Trophoblast cell (in vitro differentiated cells and primary cell): Measurements from ENCODE around the gene MORN5.

ENCODE experiments used
- DNase-seq, 2 donors: peaks; one replicate each; pipeline ENCODE4 v3.0.0-alpha.2; 2016
- H2AFZ ChIP-seq: 2 replicates; pipeline ENCODE4 v1.6.1; 2013; ENCODE audit warnings: low read length, moderate library complexity, mild to moderate bottlenecking; ENCODE audit not compliant: insufficient read depth, poor library complexity
- H2AK5ac ChIP-seq: 2 replicates; pipeline ENCODE4 v1.6.1; 2013; ENCODE audit warnings: mild to moderate bottlenecking, low read length
- H2BK120ac ChIP-seq: 2 replicates; pipeline ENCODE4 v1.6.1; 2013; ENCODE audit warnings: low read length, mild to moderate bottlenecking, moderate library complexity; ENCODE audit not compliant: insufficient read depth, poor library complexity
- H2BK12ac ChIP-seq: 2 replicates; pipeline ENCODE4 v1.6.1; 2013; ENCODE audit warnings: mild to moderate bottlenecking, low read length, moderate library complexity
- H2BK5ac ChIP-seq: 2 replicates; pipeline ENCODE4 v1.6.1; 2013; ENCODE audit warnings: low read length, low read depth, moderate library complexity, mild to moderate bottlenecking; ENCODE audit not compliant: poor library complexity
- H3K14ac ChIP-seq: 2 replicates; pipeline ENCODE4 v1.6.1; 2013; ENCODE audit warnings: mild to moderate bottlenecking, low read length
- H3K18ac ChIP-seq: 2 replicates; pipeline ENCODE4 v1.6.1; 2013; ENCODE audit warnings: mild to moderate bottlenecking, low read length
- H3K23ac ChIP-seq: 2 replicates; pipeline ENCODE4 v1.6.1; 2013; ENCODE audit warnings: low read length
- H3K27ac ChIP-seq: 2 replicates; pipeline ENCODE4 v1.5.1; 2013; ENCODE audit warnings: low read depth, mild to moderate bottlenecking, inconsistent platforms, low read length, moderate library complexity
- H3K27me3 ChIP-seq: 2 replicates; pipeline ENCODE4 v1.6.1; 2013; ENCODE audit warnings: inconsistent platforms, mild to moderate bottlenecking, low read length, moderate library complexity; ENCODE audit not compliant: insufficient read depth
- H3K36me3 ChIP-seq, 2 experiments: 1 replicate in 1 of 2; 2 replicates in 1 of 2; pipeline ENCODE4 v1.6.1; 2013; ENCODE audit warnings: low read length in 2 of 2, mild to moderate bottlenecking in 2 of 2, moderate library complexity in 1 of 2; ENCODE audit not compliant: insufficient read depth in 2 of 2, control insufficient read depth in 1 of 2
- H3K4ac ChIP-seq: 2 replicates; pipeline ENCODE4 v1.6.1; 2013; ENCODE audit warnings: low read depth, mild to moderate bottlenecking, low read length, moderate library complexity
- H3K4me1 ChIP-seq, 2 experiments: 1 replicate in 1 of 2; 2 replicates in 1 of 2; pipeline ENCODE4 v1.6.1; 2013; ENCODE audit warnings: low read length in 2 of 2, mild to moderate bottlenecking in 2 of 2, moderate library complexity in 1 of 2; ENCODE audit not compliant: insufficient read depth in 2 of 2, control insufficient read depth in 1 of 2
- H3K4me2 ChIP-seq: 2 replicates; pipeline ENCODE4 v1.6.1; 2013; ENCODE audit warnings: inconsistent platforms, mild to moderate bottlenecking, low read length, moderate library complexity
- H3K4me3 ChIP-seq: 2 replicates; pipeline ENCODE4 v1.5.1; 2013; ENCODE audit warnings: mild to moderate bottlenecking, low read depth, low read length, inconsistent platforms
- H3K79me1 ChIP-seq: one replicate; pipeline ENCODE4 v1.6.1; 2013; ENCODE audit warnings: low read length
- H3K79me2 ChIP-seq: 2 replicates; pipeline ENCODE4 v1.6.1; 2013; ENCODE audit warnings: low read length, mild to moderate bottlenecking; ENCODE audit not compliant: control insufficient read depth, insufficient read depth, poor library complexity
- H3K9ac ChIP-seq: 2 replicates; pipeline ENCODE4 v1.6.1; 2013; ENCODE audit warnings: mild to moderate bottlenecking, low read length
- H3K9me3 ChIP-seq: 2 replicates; pipeline ENCODE4 v1.6.1; 2013; ENCODE audit warnings: low read depth, mild to moderate bottlenecking, control low read depth, inconsistent platforms, low read length; ENCODE audit not compliant: insufficient read depth
- H4K12ac ChIP-seq: 2 replicates; pipeline ENCODE4 v1.6.1; 2013; ENCODE audit warnings: low read depth, mild to moderate bottlenecking, low read length, moderate library complexity
- H4K8ac ChIP-seq: 2 replicates; pipeline ENCODE4 v1.6.1; 2013; ENCODE audit warnings: low read depth, mild to moderate bottlenecking, low read length, moderate library complexity
- H4K91ac ChIP-seq: one replicate; pipeline ENCODE4 v1.6.1; 2013; ENCODE audit warnings: low read depth, mild to moderate bottlenecking, low read length, moderate library complexity
- WGBS: extraction: QIAGEN DNeasy Blood & Tissue Kit; methylation state at CpG from one replicate; pipeline ENCODE4 v1.1.7; 2013; ENCODE audit warnings: missing lambda C conversion rate; ENCODE audit not compliant: insufficient read length, insufficient coverage; ENCODE audit errors: extremely low coverage; 5-methylcytosine and 5-hydroxymethylcytosine counted together

Gene MORN5

DNA sequence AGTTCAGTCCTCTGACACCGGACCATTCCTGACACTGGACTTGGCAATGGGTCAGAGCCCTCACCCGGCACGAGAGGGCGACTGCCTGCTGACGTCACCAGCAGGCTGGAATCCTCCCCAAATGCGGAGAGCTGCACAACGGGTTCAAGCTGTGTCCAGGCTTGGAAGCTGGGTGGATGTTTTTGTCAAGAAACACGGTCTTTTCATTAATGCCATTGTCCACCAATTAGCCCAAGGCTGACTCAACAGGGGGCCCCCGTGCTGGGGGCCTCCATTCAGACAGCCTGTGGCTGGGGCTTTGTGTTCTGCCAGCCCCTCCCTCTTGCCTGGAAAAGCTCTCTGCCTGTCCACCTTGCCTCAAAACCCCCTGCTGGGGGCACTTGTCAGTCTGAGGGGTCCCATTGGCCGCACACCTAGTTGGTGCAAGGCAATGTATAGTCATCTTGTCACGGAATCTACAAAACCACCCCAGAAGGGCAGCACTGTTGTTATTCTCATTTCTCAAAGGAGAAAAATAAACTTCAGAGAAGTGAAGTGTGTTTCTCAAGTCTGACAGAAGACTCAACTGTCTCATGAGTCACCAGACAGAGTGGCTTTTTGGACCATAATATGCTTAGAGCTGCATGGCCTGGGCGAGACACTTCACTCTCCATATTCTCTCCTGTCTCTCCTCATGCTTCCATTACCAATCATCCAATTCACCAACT lies 24.7 kb upstream of the MORN5 start:
- H4K12ac ChIP-seq: no peak overlapping the region
- peaks cover under 1% of the 10 kb centered on the region for H3K9me3 ChIP-seq
- H2BK5ac ChIP-seq: no peak overlapping the region
- H3K79me2 ChIP-seq: no peaks in the 10 kb centered on the region
- H3K4me1 ChIP-seq: peaks cover 25 to 38% of the 10 kb centered on the region in 2 experiments
- no peak overlapping the region for H3K4me2 ChIP-seq
- no peaks in the 10 kb centered on the region for H3K36me3 ChIP-seq
- H3K4ac ChIP-seq: no peak overlapping the region
- H4K8ac ChIP-seq: no peak overlapping the region
- peak overlapping the region; percentile 40 for H3K27ac ChIP-seq
- H2BK12ac ChIP-seq: no peak overlapping the region
- H3K9ac ChIP-seq: no peak overlapping the region
- H3K18ac ChIP-seq: no peak overlapping the region
- no CpG with 5 or more reads among the region's 12 CpGs for WGBS
- H2BK120ac ChIP-seq: no peak overlapping the region
- H3K4me3 ChIP-seq: no peak overlapping the region
- peak; percentile 74 to 81 for DNase-seq
- H3K79me1 ChIP-seq: no peaks in the 10 kb centered on the region
- no peak overlapping the region for H2AFZ ChIP-seq
- no peak overlapping the region for H2AK5ac ChIP-seq
- no peak overlapping the region for H4K91ac ChIP-seq
- no peak overlapping the region for H3K14ac ChIP-seq
- H3K23ac ChIP-seq: no peak overlapping the region
- H3K27me3 ChIP-seq: no peaks in the 10 kb centered on the region

DNA sequence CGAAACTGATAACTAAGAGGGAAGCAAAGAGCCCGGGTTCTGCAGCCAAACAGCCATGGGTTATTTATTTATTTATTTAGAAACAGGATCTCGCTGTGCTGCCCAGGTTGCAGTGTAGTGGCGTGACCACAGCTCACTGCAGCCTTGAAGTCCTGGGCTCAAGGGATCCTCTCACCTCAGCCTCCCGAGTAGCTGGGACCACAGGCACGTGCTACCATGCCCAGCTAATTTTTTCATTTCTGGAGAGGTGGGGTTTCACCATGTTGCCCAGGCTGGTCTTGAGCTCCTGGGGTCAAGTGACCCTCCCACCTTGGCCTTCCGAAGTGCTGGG lies 24.2 kb upstream of the MORN5 start:
- H2BK5ac ChIP-seq: no peak overlapping the region
- no peak overlapping the region for H3K23ac ChIP-seq
- H3K14ac ChIP-seq: no peak overlapping the region
- no peak overlapping the region for H3K27ac ChIP-seq
- peaks cover 25 to 38% of the 10 kb centered on the region in 2 experiments for H3K4me1 ChIP-seq
- H2AFZ ChIP-seq: no peak overlapping the region
- no peak overlapping the region for H4K12ac ChIP-seq
- H3K4me2 ChIP-seq: no peak overlapping the region
- no peaks in the 10 kb centered on the region for H3K79me1 ChIP-seq
- H2BK12ac ChIP-seq: no peak overlapping the region
- H3K4me3 ChIP-seq: no peak overlapping the region
- no peaks in the 10 kb centered on the region for H3K79me2 ChIP-seq
- no peak overlapping the region for H3K18ac ChIP-seq
- no peak overlapping the region for H3K4ac ChIP-seq
- no peaks in the 10 kb centered on the region for H3K27me3 ChIP-seq
- no peak overlapping the region for H4K91ac ChIP-seq
- WGBS: no CpG with 5 or more reads among the region's 7 CpGs
- H2BK120ac ChIP-seq: no peak overlapping the region
- no peaks in the 10 kb centered on the region for H3K36me3 ChIP-seq
- no peak overlapping the region for H4K8ac ChIP-seq
- H3K9ac ChIP-seq: no peak overlapping the region
- H3K9me3 ChIP-seq: no peaks in the 10 kb centered on the region
- no peak overlapping the region for H2AK5ac ChIP-seq
- DNase-seq: no peak

DNA sequence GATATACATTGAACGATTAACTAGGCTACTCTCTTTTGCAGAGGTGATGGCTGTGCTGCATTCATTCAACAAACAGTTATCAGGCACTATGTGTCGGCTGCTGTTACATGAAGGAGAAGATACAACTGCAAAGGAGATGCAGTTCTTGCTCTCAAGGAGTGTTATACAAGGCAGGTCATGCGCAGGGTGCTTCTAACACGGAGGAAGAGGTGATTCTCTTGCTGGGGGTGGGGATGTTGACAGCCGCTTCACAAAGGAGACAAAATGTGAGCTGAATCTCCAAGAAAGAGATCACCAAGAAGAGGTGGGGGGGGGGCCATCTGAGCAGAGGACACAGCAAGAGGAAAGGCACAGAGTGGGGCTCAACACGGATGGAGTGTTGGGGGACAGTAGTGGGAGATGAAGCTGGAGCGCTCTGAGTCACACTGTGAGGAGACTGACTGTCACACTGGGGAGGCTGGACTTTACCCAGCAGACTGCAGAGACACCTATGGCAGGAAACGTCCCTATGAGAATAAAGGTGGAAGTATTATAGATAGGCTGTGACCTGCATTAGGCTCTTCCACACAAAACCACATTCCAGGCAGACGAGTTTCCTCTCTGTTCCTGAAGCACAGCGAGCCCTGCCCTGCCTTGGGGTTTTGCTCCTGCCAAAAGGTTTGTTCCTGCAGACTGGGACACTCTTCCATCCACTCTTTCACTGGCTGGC lies 21.0 kb upstream of the MORN5 start:
- Histone ChIP-seq H3K23ac (no peak overlapping the region), H3K4me2 (no peak overlapping the region), H3K4me3 (no peak overlapping the region), H3K9me3 (no peaks in the 10 kb centered on the region), H3K79me2 (no peaks in the 10 kb centered on the region), H4K91ac (no peak overlapping the region), H2AK5ac (no peak overlapping the region), H3K27ac (no peak overlapping the region), H3K4ac (no peak overlapping the region), H3K14ac (no peak overlapping the region), H3K27me3 (no peaks in the 10 kb centered on the region), H3K4me1 (peaks cover 11 to 12% of the 10 kb centered on the region in 2 experiments), H3K36me3 (peaks cover 3 to 11% of the 10 kb centered on the region in 2 experiments), H4K8ac (no peak overlapping the region), H3K9ac (no peak overlapping the region), H2AFZ (no peak overlapping the region), H3K18ac (no peak overlapping the region), H2BK5ac (no peak overlapping the region), H4K12ac (no peak overlapping the region), H2BK120ac (no peak overlapping the region), H2BK12ac (no peak overlapping the region), H3K79me1 (no peaks in the 10 kb centered on the region)
- no CpG with 5 or more reads among the region's 10 CpGs for WGBS
- DNase-seq: peak in 1 of 2 donors; percentile 67

DNA sequence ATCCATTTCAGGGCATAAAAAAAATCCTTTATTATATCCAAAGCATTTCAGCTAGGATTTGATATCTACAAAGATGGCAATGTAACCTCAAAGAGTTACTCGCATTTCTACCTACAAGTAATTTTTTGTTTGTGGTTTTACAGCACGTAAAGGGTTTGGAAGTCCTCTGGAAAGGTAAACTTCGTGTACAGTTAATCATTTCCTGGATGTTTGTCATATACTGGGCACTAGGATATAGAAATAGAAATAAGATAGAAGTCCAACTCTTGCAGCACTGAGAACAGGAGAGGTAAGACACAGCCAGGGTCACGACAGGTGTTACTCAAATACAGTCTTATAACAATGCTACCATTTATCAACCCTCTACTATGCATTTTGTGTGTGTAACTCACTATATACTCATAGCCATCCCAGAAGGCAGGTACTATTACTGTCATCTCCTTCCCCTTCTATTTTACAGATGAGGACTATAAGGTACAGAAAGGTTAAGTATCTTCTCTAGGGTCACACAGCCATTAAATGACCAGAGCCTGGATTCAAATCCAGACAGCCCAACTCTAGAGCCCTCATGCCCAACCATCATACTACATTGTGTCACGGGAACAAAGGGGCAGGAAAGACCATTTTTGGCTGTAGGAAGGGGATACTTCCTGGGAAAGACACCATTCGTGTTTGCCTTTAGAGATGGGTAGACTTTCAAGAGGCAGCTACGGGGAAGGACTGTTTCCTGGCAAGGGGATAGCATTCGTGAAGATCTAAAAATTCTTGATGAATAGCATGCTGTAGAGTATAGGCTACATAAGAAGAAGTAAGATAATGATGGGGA lies 19.1 kb upstream of the MORN5 start:
- no peak overlapping the region for H3K4me3 ChIP-seq
- H3K4ac ChIP-seq: no peak overlapping the region
- H3K4me1 ChIP-seq: peaks cover 0 to 4% of the 10 kb centered on the region in 2 experiments
- H3K14ac ChIP-seq: no peak overlapping the region
- no peak overlapping the region for H3K9ac ChIP-seq
- H2AFZ ChIP-seq: no peak overlapping the region
- no peak overlapping the region for H3K18ac ChIP-seq
- H3K23ac ChIP-seq: no peak overlapping the region
- DNase-seq: no peak
- no peaks in the 10 kb centered on the region for H3K9me3 ChIP-seq
- no peak overlapping the region for H4K12ac ChIP-seq
- H3K79me2 ChIP-seq: no peaks in the 10 kb centered on the region
- H3K27me3 ChIP-seq: no peaks in the 10 kb centered on the region
- no peak overlapping the region for H2BK120ac ChIP-seq
- H3K79me1 ChIP-seq: no peaks in the 10 kb centered on the region
- no peak overlapping the region for H2AK5ac ChIP-seq
- H2BK12ac ChIP-seq: no peak overlapping the region
- WGBS: no CpG with 5 or more reads among the region's 8 CpGs
- no peak overlapping the region for H4K91ac ChIP-seq
- no peak overlapping the region for H3K4me2 ChIP-seq
- H4K8ac ChIP-seq: no peak overlapping the region
- H3K36me3 ChIP-seq: peaks cover 8 to 20% of the 10 kb centered on the region in 2 experiments
- H2BK5ac ChIP-seq: no peak overlapping the region
- no peak overlapping the region for H3K27ac ChIP-seq
